Panc1 (cell line): ENCODE results near the gene CNGB1. TPM values are rescaled to one million over a fixed set of nuclear protein-coding genes. Genes with fewer than 3 reads are reported as not detected.

ENCODE experiments used
- ATAC-seq: fragments of 200-7000 bp; cut with Tn5 transposase; 2 replicates; pipeline ENCODE4 v1.9.1; 2020; ENCODE audit warnings: mild to moderate bottlenecking, moderate library complexity
- BruUV-seq: library from RNA; stranded (reverse); fragments of 400-500 nt; replicated peaks from 2 replicates; lab custom pipeline; 2021; lab: Mats Ljungman, UMichigan
- CTCF ChIA-PET: fragments of 300-600 bp; sonication (Branson Sonifier 250); formaldehyde crosslinking; loops from one replicate; lab custom pipeline; 2022; ENCODE audit warnings: antibody characterized with exemption; lab: Charles Lee
- POLR2A ChIA-PET: fragments of 300-600 bp; sonication (Branson Sonifier 250); formaldehyde crosslinking; loops from one replicate; lab custom pipeline; 2022; ENCODE audit warnings: antibody characterized with exemption; lab: Charles Lee
- DNase-seq: peaks from one replicate; pipeline ENCODE4 v3.0.0-alpha.2; 2010; ENCODE audit warnings: low read depth, low spot score
- H3K27ac ChIP-seq: 2 replicates; pipeline ENCODE4 v1.5.1; 2011; ENCODE audit warnings: mild to moderate bottlenecking, low read length, inconsistent platforms
- H3K27me3 ChIP-seq: fragments of 200-500 bp; sonication (Bioruptor generic); 2 replicates; pipeline ENCODE4 v1.6.0; 2014; ENCODE audit warnings: low read length, inconsistent platforms; ENCODE audit not compliant: control insufficient read depth, insufficient read depth
- H3K36me3 ChIP-seq: fragments of 200-500 bp; sonication (Bioruptor generic); 2 replicates; pipeline ENCODE4 v1.5.1; 2014; ENCODE audit warnings: inconsistent platforms, mild to moderate bottlenecking, low read length, moderate library complexity; ENCODE audit not compliant: control insufficient read depth, insufficient read depth
- H3K4me1 ChIP-seq: 2 replicates; pipeline ENCODE4 v1.5.1; 2011; ENCODE audit warnings: inconsistent platforms, mild to moderate bottlenecking, low read length, moderate library complexity; ENCODE audit not compliant: control insufficient read depth, insufficient read depth
- H3K4me3 ChIP-seq, 2 experiments: 2 replicates each; pipeline ENCODE4 v1.5.1; 2011 to 2012; ENCODE audit warnings: low read depth in 2 of 2, low read length in 2 of 2, mild to moderate bottlenecking in 2 of 2, inconsistent platforms in 1 of 2, moderate library complexity in 1 of 2
- H3K9me3 ChIP-seq: fragments of 200-500 bp; sonication (Bioruptor generic); 2 replicates; pipeline ENCODE4 v1.5.1; 2014; ENCODE audit warnings: low read depth, mild to moderate bottlenecking, inconsistent platforms, low read length, moderate library complexity; ENCODE audit not compliant: control insufficient read depth, insufficient read depth
- CTCF ChIP-seq: fragments of 450-650 bp; IDR thresholded peaks from 2 replicates; pipeline ENCODE4 v1.5.1; 2017; ENCODE audit warnings: mild to moderate bottlenecking
- POLR2AphosphoS5 ChIP-seq: IDR thresholded peaks from 2 replicates; pipeline ENCODE4 v1.6.1; 2012; ENCODE audit warnings: mild to moderate bottlenecking, low read depth, low read length, moderate library complexity
- REST ChIP-seq, 2 experiments: IDR thresholded peaks; 2 replicates each; pipeline ENCODE4 v1.6.1; 2011 to 2012; ENCODE audit warnings: low read depth in 2 of 2, control low read depth in 1 of 2, low read length in 1 of 2, mild to moderate bottlenecking in 1 of 2, moderate library complexity in 1 of 2; ENCODE audit not compliant: insufficient read depth in 1 of 2
- SIN3A ChIP-seq: IDR thresholded peaks from 2 replicates; pipeline ENCODE4 v1.6.1; 2012; ENCODE audit warnings: low read depth, mild to moderate bottlenecking, low read length, moderate library complexity, borderline replicate concordance; ENCODE audit not compliant: insufficient read depth
- TCF7L2 ChIP-seq: IDR thresholded peaks from 2 replicates; pipeline ENCODE4 v1.6.1; 2011; ENCODE audit warnings: mild to moderate bottlenecking, low read depth, low read length, inconsistent platforms
- in situ Hi-C: cut with HindIII; loops from 2 replicates; pipeline ENCODE4 v1.10.0; 2016; ENCODE audit warnings: low sequenced_read_pairs, low pct_unique_long_range_greater_than_20kb
- intact Hi-C: fragments of 100-400 bp; cut with micrococcal nuclease; formaldehyde crosslinking; loops from one replicate; pipeline ENCODE4 v1.10.0; 2022; ENCODE audit not compliant: unreplicated experiment
- total RNA-seq: library from RNA; stranded (reverse); gene quantifications from one replicate; pipeline ENCODE4 v1.2.1, GENCODE V29; 2021; ENCODE audit not compliant: unreplicated experiment

Gene CNGB1
- total RNA-seq, 1 experiment from 2014 or later, result not detected

- CTCF ChIA-PET, result no interaction called here
- Histone ChIP-seq H3K27ac (no peak overlapping the region), H3K4me3 (no peak overlapping the region), H3K27me3 (no peaks in the 10 kb centered on the region), H3K4me1 (no peaks in the 10 kb centered on the region), H3K9me3 (no peaks in the 10 kb centered on the region), H3K36me3 (no peaks in the 10 kb centered on the region)
- in situ Hi-C loops (no loop called here), intact Hi-C loops (no loop called here)
- POLR2A ChIA-PET, result interaction anchor here (0.6 kb wide), 1 partner anchor 430 kb away, joined by 15 read pairs; no protein-coding TSS in a partner anchor
- no peak for TF ChIP-seq POLR2AphosphoS5
- TF ChIP-seq CTCF, result no peak
- TF ChIP-seq REST (IDR thresholded peaks at IDR 0.05; ENCODE audit: insufficient read depth in 1 of 2, low read depth in 2 of 2, low read length in 1 of 2), result no peak
- TF ChIP-seq TCF7L2, result no peak
- TF ChIP-seq SIN3A, result no peak
- DNase-seq (no peak), ATAC-seq (no peak)
- BruUV-seq, result no TSS peak
These were observed 24.6 kb downstream of the CNGB1 start for GRCh38 chr16:57946181-57946801.

GRCh38 chr16:57945740-57946138 lies 25.2 kb downstream of the CNGB1 start:
- ATAC-seq, result no peak
- H3K27me3 ChIP-seq, result no peaks in the 10 kb centered on the region; the same call in 1 of the 2 replicates
- H3K36me3 ChIP-seq, result no peaks in the 10 kb centered on the region
- H3K4me1 ChIP-seq, result no peaks in the 10 kb centered on the region
- TF ChIP-seq POLR2AphosphoS5 (no peak), TCF7L2 (no peak), REST (IDR thresholded peaks at IDR 0.05; ENCODE audit: insufficient read depth in 1 of 2, low read depth in 2 of 2, low read length in 1 of 2) (no peak), CTCF (no peak; the same call in 1 of the 2 replicates), SIN3A (no peak)
- BruUV-seq, result no TSS peak
- no peaks in the 10 kb centered on the region for H3K9me3 ChIP-seq
- no peak overlapping the region for H3K4me3 ChIP-seq
- no peak for DNase-seq
- ChIA-PET CTCF (no interaction called here), POLR2A (no interaction called here)
- H3K27ac ChIP-seq, result no peak overlapping the region
- intact Hi-C loops (no loop called here), in situ Hi-C loops (no loop called here)
